OCI-LY7 (cell line): ENCODE results near the gene SPINDOC. TPM values are rescaled to one million over a fixed set of nuclear protein-coding genes. Genes with fewer than 3 reads are reported as not detected.

Experiments used
- BruUV-seq: library from RNA; stranded (reverse); fragments of 400-500 nt; replicated peaks from 2 replicates; lab custom pipeline; 2021; lab: Mats Ljungman, UMichigan
- CTCF ChIA-PET: fragments of 300-600 bp; sonication (Branson Sonifier 250); formaldehyde crosslinking; loops from one replicate; lab custom pipeline; 2022; ENCODE audit warnings: antibody characterized with exemption; ENCODE audit not compliant: unreplicated experiment; lab: Charles Lee
- POLR2A ChIA-PET: fragments of 300-600 bp; sonication (Branson Sonifier 250); formaldehyde crosslinking; loops from one replicate; lab custom pipeline; 2022; ENCODE audit warnings: antibody characterized with exemption; lab: Charles Lee
- DNase-seq: peaks from one replicate; pipeline ENCODE4 v3.0.0-alpha.2; 2015; ENCODE audit warnings: low spot score
- H2AFZ ChIP-seq: fragments of 200-600 bp; sonication (generic), shearing (Covaris generic); 2 replicates; pipeline ENCODE4 v1.6.1; 2014; ENCODE audit warnings: mild to moderate bottlenecking, antibody characterized with exemption, low read length, moderate library complexity
- H3K27ac ChIP-seq: fragments of 200-600 bp; sonication (generic); 2 replicates; pipeline ENCODE4 v1.5.1; 2014; ENCODE audit warnings: mixed run types, low read depth, mild to moderate bottlenecking, moderate library complexity, low read length, inconsistent platforms; ENCODE audit not compliant: poor library complexity, severe bottlenecking
- H3K36me3 ChIP-seq: fragments of 200-600 bp; sonication (generic); 2 replicates; pipeline ENCODE4 v1.6.1; 2014; ENCODE audit warnings: mild to moderate bottlenecking, antibody characterized with exemption, low read length, moderate library complexity, mixed read lengths; ENCODE audit not compliant: insufficient read depth
- H3K4me1 ChIP-seq: fragments of 200-600 bp; sonication (generic); 2 replicates; pipeline ENCODE4 v1.5.1; 2014; ENCODE audit warnings: mild to moderate bottlenecking, low read length; ENCODE audit not compliant: insufficient read depth, poor library complexity, severe bottlenecking
- H3K4me2 ChIP-seq: fragments of 200-600 bp; sonication (generic); 2 replicates; pipeline ENCODE4 v1.6.1; 2014; ENCODE audit warnings: mild to moderate bottlenecking, low read length
- H3K4me3 ChIP-seq: fragments of 200-600 bp; sonication (generic); 2 replicates; pipeline ENCODE4 v1.5.1; 2014; ENCODE audit warnings: mild to moderate bottlenecking, low read depth, low read length; ENCODE audit not compliant: poor library complexity, severe bottlenecking
- H3K79me2 ChIP-seq: fragments of 200-600 bp; sonication (generic); 2 replicates; pipeline ENCODE4 v1.6.1; 2016; ENCODE audit warnings: low read depth, mild to moderate bottlenecking, low read length, moderate library complexity, mixed read lengths; ENCODE audit not compliant: insufficient read depth
- H3K9me2 ChIP-seq: fragments of 200-600 bp; sonication (generic); 2 replicates; pipeline ENCODE4 v1.6.1; 2016; ENCODE audit warnings: mild to moderate bottlenecking, low read length, mixed read lengths; ENCODE audit not compliant: insufficient read depth
- H3K9me3 ChIP-seq: fragments of 200-600 bp; sonication (generic); 2 replicates; pipeline ENCODE4 v1.6.1; 2014; ENCODE audit warnings: mild to moderate bottlenecking, mixed run types, low read length, mixed read lengths
- H4K20me1 ChIP-seq: fragments of 200-600 bp; sonication (generic); 2 replicates; pipeline ENCODE4 v1.6.1; 2014; ENCODE audit warnings: mild to moderate bottlenecking, antibody characterized with exemption, low read length, moderate library complexity, mixed read lengths; ENCODE audit not compliant: insufficient read depth
- EZH2phosphoT487 ChIP-seq: fragments of 200-600 bp; sonication (generic); IDR thresholded peaks from 2 replicates; pipeline ENCODE4 v1.6.1; 2018; ENCODE audit warnings: low read depth, borderline replicate concordance, mild to moderate bottlenecking, mixed run types, antibody characterized with exemption, low read length, moderate library complexity, mixed read lengths
- intact Hi-C: fragments of 100-400 bp; cut with micrococcal nuclease; formaldehyde crosslinking; loops from one replicate; pipeline ENCODE4 v1.10.0; 2022; ENCODE audit not compliant: unreplicated experiment
- total RNA-seq, 2 experiments: library from RNA; depleted of rRNA in 1 of 2; stranded (reverse); fragments of >200 nt in 1 of 2; shearing (Covaris generic) in 1 of 2; gene quantifications; 2 replicates each; pipeline ENCODE4 v1.2.3, GENCODE V29; 2014 to 2022
- TF ChIP-seq, protein P1 (sequence below): fragments of 200-600 bp; sonication (generic); conservative IDR thresholded peaks from 2 replicates; pipeline ENCODE4 v1.5.1; 2014; ENCODE audit warnings: mild to moderate bottlenecking, antibody characterized with exemption, low read length, moderate library complexity, mixed read lengths

SPINDOC gene
- total RNA-seq, 2 experiments from 2014 or later: 57.9 to 81.8 TPM

- intact Hi-C loops: loop anchor here (5.0 kb wide), 2 partner anchors 44 to 139 kb away; partner anchors contain the start of genes ATL3 and ZFTA
- no peak for TF ChIP-seq EZH2phosphoT487
- TF ChIP-seq, protein P1, sequence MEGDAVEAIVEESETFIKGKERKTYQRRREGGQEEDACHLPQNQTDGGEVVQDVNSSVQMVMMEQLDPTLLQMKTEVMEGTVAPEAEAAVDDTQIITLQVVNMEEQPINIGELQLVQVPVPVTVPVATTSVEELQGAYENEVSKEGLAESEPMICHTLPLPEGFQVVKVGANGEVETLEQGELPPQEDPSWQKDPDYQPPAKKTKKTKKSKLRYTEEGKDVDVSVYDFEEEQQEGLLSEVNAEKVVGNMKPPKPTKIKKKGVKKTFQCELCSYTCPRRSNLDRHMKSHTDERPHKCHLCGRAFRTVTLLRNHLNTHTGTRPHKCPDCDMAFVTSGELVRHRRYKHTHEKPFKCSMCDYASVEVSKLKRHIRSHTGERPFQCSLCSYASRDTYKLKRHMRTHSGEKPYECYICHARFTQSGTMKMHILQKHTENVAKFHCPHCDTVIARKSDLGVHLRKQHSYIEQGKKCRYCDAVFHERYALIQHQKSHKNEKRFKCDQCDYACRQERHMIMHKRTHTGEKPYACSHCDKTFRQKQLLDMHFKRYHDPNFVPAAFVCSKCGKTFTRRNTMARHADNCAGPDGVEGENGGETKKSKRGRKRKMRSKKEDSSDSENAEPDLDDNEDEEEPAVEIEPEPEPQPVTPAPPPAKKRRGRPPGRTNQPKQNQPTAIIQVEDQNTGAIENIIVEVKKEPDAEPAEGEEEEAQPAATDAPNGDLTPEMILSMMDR: no peak
- POLR2A ChIA-PET: interaction anchor here (0.9 kb wide), 1 partner anchor 14 kb away, joined by 3 read pairs; no protein-coding TSS in a partner anchor
- H3K4me1 ChIP-seq: peaks cover 18% of the 10 kb centered on the region
- no peak overlapping the region for H3K4me3 ChIP-seq
- H3K79me2 ChIP-seq: peaks cover 28% of the 10 kb centered on the region
- H3K27ac ChIP-seq: no peak overlapping the region
- H2AFZ ChIP-seq: no peak overlapping the region
- no peaks in the 10 kb centered on the region for H3K9me2 ChIP-seq
- H3K36me3 ChIP-seq: peaks cover 21% of the 10 kb centered on the region
- no peaks in the 10 kb centered on the region for H3K9me3 ChIP-seq
- no peak overlapping the region for H3K4me2 ChIP-seq
- H4K20me1 ChIP-seq: peaks cover 12% of the 10 kb centered on the region
- DNase-seq: no peak
- BruUV-seq: no TSS peak
- CTCF ChIA-PET: no interaction called here
Observed at GRCh38 chr11:63811522-63811921, 1.7 kb upstream of the SPINDOC start.

GRCh38 chr11:63813563-63814382, 517 bp downstream of the SPINDOC start:
- intact Hi-C loops: loop anchor here (5.0 kb wide), 2 partner anchors 46 to 141 kb away; partner anchors contain the start of genes ATL3 and ZFTA
- Histone ChIP-seq H4K20me1 (peaks cover 12% of the 10 kb centered on the region), H3K4me2 (peak overlapping the region; percentile 86), H3K36me3 (peaks cover 43% of the 10 kb centered on the region), H2AFZ (no peak overlapping the region; the same call in 1 of the 2 replicates), H3K9me3 (no peaks in the 10 kb centered on the region), H3K4me3 (peak overlapping the region; percentile 83), H3K27ac (peak overlapping the region; percentile 58), H3K4me1 (peaks cover 18% of the 10 kb centered on the region), H3K79me2 (peaks cover 36% of the 10 kb centered on the region), H3K9me2 (no peaks in the 10 kb centered on the region)
- CTCF ChIA-PET: no interaction called here
- POLR2A ChIA-PET: interaction anchor here (1.0 to 1.5 kb wide), 2 partner anchors 19 to 24 kb away, joined by 3 to 7 read pairs; no protein-coding TSS in a partner anchor
- TF ChIP-seq, protein P1: no peak; the same call in 1 of the 2 replicates
- TF ChIP-seq EZH2phosphoT487: no peak
- peak; percentile 68 for DNase-seq
- no TSS peak for BruUV-seq
